GM18511 (cell line): ENCODE data around the gene SETBP1.

Experiments used
- ATAC-seq: cut with Tn5 transposase; IDR thresholded peaks from one replicate; pipeline ENCODE4 v1.9.1; 2021; ENCODE audit warnings: mild to moderate bottlenecking, moderate library complexity; ENCODE audit not compliant: unreplicated experiment

Gene SETBP1

DNA sequence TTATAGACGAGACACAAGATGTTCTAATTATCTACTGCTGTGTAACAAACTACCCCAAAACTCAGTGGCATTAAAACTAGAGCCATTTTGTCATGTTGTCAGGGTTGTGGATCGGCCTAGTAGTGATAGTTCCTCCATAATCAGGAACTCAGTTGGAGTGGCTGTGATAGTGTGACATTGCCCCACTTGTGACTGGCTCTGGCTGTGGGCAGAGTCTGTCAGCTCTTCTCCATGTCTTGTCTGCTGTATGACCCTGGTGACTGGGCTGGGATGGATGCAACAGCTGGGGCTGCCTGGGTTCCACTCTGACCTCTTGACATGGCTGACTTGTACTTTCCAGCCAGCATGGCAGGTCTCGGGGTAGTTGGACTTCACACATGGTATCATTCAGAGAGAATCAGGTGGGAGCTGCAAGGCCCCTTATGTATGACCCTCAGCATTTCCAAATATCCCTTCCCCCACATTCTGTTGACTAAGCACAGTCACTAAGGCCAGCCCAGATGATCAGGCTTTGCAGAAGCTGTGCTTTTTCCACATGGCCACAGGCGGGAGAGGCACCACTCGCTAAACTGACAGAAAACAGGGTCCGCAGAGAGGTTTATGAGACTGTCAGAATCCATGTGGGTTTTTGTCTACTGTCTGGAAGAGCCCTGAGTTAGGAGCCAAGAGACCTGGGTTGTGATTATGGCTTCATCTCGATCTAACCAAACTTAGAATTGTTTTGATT is 50.3 kb downstream of the SETBP1 start:
- no peak for ATAC-seq

DNA sequence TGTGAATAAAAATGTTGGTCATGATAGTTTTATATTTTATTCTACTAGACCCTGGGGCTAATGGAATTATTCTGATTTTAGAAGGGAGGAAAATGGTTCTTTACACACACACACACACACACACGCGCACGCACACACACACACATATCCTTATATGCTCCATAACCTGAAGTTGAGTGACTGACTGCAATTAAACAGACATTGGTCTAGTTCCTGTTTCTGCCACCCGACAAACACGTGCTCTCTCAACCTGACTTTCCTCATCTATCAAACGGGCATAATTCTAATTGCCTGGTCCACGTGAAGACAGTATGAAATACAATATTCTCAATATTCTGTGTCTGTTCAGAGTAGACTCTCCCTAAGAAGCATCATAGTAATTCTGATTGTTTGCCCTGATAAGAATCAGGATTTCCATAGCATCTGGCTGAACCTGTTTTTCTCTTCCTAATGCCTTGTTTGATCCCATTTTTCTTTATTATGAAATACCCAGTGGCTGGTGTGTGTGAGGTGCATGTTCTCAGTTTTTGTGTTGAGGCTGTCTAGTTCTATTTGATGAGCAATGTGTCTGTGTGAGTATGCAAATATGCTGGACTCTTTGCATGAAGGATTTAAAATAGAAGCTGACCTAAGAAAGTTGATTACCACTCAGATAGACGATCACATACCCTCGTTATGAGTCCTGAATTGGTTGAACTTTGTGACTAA is 51.0 kb downstream of the SETBP1 start:
- ATAC-seq = peak; percentile 55

GRCh38 chr18:44732238-44732563 is 51.5 kb downstream of the SETBP1 start:
- ATAC-seq = no peak

GRCh38 chr18:44732599-44732998 is 51.9 kb downstream of the SETBP1 start:
- ATAC-seq = no peak

DNA sequence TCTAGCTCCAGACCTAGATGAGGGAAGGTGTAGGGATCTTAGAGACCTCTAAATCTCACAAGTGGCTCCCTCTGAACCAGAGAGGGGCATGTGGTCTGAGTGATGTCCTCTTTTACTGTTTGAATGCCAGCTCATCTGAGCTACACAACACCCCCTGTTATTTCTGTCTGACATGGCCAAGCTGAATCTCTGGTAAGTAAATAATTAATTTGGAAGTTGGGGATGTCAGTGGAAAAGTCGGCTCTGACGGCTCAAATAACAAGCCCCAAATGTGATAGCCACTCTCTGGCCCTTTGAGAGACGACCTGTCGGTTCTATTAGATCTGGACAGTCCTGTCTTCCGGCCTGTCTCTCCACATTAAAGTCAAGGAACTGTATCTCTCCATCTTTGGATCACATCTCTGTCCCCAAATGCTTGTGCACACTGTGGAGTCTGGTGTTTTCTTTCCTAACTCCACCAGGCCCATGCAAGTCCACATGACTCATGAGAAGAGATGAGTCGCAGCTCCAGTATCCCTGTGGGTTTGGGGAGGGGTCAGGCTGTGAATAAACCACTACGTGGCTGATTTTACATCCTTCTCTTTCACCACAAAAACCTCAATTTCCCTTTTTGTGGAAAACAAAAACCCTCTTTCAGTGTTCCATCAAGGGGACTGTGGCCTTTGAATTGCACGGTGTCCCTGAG is 52.5 kb downstream of the SETBP1 start:
- ATAC-seq = no peak

DNA sequence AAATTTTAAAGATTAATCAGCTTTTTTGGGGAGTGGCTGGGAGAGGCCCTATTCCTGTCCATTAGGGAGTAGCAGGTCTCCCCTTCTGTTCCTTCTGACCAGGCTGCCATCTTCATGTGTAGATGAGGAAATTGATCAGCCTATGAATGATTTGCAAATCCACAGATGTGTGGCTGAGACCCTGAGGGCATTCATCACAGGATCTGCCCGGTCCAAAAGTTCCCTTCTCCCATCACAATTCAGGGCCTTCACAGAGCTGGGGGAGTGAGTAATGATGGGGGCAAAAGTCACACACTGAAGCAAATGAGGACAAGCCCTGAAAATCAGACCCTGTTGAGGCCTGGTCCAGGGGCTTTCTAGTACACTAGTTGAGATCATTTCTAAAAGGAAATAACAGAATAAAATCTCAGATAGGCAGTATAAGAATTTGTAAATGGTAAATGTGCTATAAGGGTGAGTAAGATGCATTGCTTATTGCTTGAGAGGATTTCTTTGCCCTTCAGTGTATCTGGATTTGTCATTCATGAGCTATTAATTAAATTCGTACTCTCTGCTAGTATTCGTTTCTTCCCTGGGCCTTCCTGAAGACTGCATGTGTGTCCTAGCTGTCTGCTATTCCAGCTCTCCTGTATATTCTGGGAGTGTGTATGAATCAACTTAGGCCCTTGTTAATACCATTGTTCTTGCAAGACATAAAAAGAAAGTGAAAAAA is 53.2 kb downstream of the SETBP1 start:
- ATAC-seq = no peak

DNA sequence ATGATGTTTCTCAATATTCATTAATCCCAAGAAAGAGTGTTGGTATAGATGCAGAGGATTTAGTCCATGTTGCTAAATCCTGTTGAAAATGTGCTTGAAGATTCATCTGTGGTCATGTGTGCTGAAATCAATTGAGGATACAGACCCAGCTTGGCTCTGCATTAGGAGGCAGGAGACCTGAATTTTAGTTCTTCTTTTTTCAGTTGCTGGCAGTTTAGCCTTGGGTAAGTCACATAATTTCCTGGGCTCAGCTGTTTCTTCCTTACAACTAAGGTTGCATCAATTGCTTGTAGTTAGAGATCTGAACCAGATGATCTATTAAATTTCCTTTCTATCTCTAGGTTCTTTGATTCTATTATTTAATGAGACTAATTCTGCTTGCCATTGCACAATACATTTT is 54.4 kb downstream of the SETBP1 start:
- ATAC-seq = no peak

DNA sequence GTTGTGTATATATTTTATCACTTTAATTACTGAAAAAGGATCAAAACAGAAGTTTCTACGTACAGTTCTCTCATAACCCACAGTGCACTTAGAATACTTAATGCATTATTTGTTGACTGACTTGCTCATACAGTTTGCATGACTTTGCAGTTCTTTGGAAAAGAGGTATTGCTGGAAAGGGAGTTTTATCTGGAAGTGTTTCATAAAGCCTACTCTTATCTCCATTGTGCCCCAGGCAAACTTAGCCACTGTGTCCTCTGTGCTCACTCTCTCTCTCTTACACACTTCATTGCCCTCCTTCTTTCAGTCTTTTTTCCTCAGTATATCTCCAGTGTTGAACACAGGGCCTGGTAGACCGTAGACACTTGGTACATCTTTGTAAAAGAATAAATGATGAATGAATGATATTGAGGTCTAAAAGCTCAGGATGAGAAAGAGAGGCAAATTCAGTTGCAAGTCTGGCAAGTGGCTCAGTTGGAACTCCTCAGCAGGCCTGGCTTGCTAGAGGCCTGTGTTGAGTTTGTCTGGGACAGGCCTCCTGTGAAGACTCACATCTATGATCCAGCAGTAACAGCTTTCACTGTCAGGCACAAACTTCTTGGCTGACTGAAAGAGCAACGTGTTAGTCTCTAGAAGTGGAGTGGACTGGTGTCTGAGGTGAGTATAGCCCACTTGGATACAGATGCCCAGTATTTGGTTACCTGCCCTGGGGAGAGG is 56.1 kb downstream of the SETBP1 start:
- ATAC-seq = no peak

- ATAC-seq = no peak
Observed at GRCh38 chr18:44737623-44738022, 56.9 kb downstream of the SETBP1 start.

GRCh38 chr18:44740000-44740399 is 59.3 kb downstream of the SETBP1 start:
- no peak for ATAC-seq

GRCh38 chr18:44741085-44741484 is 60.4 kb downstream of the SETBP1 start:
- no peak for ATAC-seq

DNA sequence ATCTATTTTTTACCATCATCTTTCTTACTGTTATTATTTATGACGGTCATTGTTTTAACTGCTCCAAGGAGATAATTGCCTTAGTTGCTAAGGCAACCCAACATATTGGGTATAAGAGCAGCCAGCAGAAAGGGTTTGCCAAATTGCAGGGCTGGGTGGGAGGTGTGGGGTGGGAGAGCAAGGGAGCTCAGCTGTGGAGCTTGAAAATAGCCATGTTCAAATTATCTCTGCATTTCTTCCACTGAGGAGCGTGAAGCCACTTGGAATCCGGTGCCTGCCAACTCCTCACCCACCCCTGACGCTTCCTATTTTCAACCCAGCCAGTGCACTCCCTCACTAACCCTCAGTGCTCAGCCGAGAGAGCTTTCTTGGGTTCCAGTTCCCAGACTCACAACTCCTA is 60.8 kb downstream of the SETBP1 start:
- no peak for ATAC-seq

- ATAC-seq = no peak
Observed at GRCh38 chr18:44742126-44742525, 61.4 kb downstream of the SETBP1 start.

- ATAC-seq = no peak
Observed at GRCh38 chr18:44742718-44743311, 62.1 kb downstream of the SETBP1 start.

GRCh38 chr18:44743631-44744030 is 62.9 kb downstream of the SETBP1 start:
- no peak for ATAC-seq

DNA sequence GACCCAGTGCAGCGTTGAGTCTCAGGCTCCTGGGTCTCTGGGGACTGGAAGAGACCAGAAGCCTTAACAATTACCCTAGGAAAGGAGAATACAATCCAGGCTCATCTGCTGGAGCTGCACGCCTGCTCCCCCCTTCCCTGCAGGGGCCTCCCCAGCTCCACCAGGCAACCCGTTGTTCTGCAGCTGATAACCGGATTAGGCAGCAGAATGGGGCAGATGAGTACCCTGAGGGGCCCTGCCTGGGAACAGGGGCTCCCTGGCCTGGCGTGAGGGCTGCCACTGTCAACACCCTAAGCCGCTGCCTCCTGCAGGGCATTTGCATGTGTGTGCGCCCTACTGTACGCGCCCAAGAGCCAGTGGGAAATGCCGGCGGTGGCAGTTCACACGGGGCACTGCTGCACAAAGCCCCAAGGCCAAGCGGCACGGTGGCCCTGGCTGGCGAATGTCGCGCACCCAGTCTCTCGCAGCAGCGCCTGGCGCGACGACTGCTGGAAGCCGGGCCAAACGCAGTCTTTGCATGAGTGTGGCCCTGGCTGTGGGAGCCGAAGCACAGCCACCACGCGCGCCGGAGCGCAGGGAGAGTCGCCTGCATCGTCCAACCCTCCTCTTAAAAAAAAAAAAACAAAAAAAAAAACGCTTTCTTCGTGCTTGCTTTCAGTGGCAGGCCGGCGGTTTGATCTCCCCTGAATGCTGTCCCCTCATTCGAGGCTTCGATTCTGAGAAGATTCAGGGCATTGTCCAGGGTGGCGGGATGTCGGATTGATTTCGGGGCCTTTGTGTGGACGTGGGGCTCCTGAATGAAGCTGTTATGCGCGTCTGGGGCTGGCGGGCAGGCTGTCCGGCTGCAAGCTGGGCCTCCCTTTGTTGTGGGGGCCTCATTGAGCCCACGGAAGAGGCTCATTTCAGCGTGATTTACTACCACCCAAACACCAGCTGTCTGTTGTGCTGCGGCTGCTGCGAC is 63.8 kb downstream of the SETBP1 start:
- ATAC-seq = no peak

GRCh38 chr18:44747157-44747556 is 66.5 kb downstream of the SETBP1 start:
- no peak for ATAC-seq

DNA sequence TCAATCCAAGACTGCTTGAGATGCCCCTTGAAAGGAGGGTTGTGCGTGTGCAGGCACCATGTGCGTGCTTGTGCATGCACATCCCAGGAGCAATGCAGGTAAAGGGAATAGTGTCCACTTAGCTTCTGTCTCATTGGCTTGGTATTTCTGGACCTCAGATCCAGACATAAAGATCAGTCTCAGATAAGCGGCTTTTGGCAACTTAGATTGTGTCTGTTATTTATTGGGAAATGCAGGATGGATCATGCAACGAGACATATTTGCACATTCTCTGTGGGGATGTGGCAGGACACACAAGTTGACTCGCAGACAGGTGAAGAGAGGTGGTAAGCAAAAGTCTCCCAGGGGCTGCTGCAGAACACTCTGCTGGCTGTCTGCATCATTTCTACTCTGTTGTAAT is 67.9 kb downstream of the SETBP1 start:
- ATAC-seq = no peak

- peak; percentile 37 for ATAC-seq
Observed at GRCh38 chr18:44750774-44751173, 70.1 kb downstream of the SETBP1 start.
